ENCODE measurements around the gene PLEKHO2.

GRCh38 chr15:64792282-64792681 is 49.4 kb upstream of the PLEKHO2 start:
- no peak for TF ChIP-seq TAF1 (IDR thresholded peaks at IDR 0.05; ENCODE audit: borderline replicate concordance, insufficient read depth, low read length)
- no peak for TF ChIP-seq POLR2AphosphoS5 (IDR thresholded peaks at IDR 0.05; ENCODE audit: low read depth, low read length)
- no peak for TF ChIP-seq REST (IDR thresholded peaks at IDR 0.05; ENCODE audit: insufficient read depth in 1 of 2, low read depth in 2 of 2, low read length in 2 of 2)
- no peak for TF ChIP-seq SIN3A (IDR thresholded peaks at IDR 0.05; ENCODE audit: borderline replicate concordance, insufficient read depth, low read length)
- TF ChIP-seq FOXP2 (optimal IDR thresholded peaks at IDR 0.05; ENCODE audit: borderline replicate concordance, extremely low read depth, extremely low read length, insufficient read depth), result no peak

All from PFSK-1 (cell line).